ENCODE measurements around the gene TEX13D. TPM values are rescaled to one million over a fixed set of nuclear protein-coding genes. Genes with fewer than 3 reads are reported as not detected.

Gene TEX13D
- total and polyA plus RNA-seq, 2 experiments from 2014 or later = not detected

GRCh38 chrX:124378643-124379042 lies 46.2 kb downstream of the TEX13D start:
- H3K36me3 ChIP-seq (replicated peaks; ENCODE audit: insufficient read depth, low read depth) = no peaks in the 10 kb centered on the region
- no peak overlapping the region for H3K4me3 ChIP-seq
- no peaks in the 10 kb centered on the region for H3K4me1 ChIP-seq (ENCODE audit: insufficient read depth)
- WGBS (ENCODE audit: low lambda C conversion rate, missing lambda C conversion rate) = 68% methylated on average over 4 of the region's 4 CpGs
- no peak for DNase-seq (ENCODE audit: low spot score)
- H3K79me2 ChIP-seq = no peaks in the 10 kb centered on the region
- no peaks in the 10 kb centered on the region for H3K9me3 ChIP-seq (ENCODE audit: low read depth)
- H3K27me3 ChIP-seq = no peaks in the 10 kb centered on the region
- H3K27ac ChIP-seq = no peak overlapping the region
- no peak overlapping the region for H2AFZ ChIP-seq
- no peak for TF ChIP-seq EZH2phosphoT487 (IDR thresholded peaks at IDR 0.05; ENCODE audit: low read depth, severe bottlenecking, unreplicated experiment)
- H4K20me1 ChIP-seq (ENCODE audit: insufficient read depth, poor library complexity, severe bottlenecking) = no peaks in the 10 kb centered on the region
- H3K9me2 ChIP-seq (replicated peaks; ENCODE audit: insufficient read depth) = no peaks in the 10 kb centered on the region
- no peak overlapping the region for H3K4me2 ChIP-seq

GRCh38 chrX:124383354-124383753 lies 50.9 kb downstream of the TEX13D start:
- Histone ChIP-seq H3K4me1 (ENCODE audit: insufficient read depth) (no peaks in the 10 kb centered on the region), H3K27ac (no peak overlapping the region), H3K4me3 (no peak overlapping the region), H4K20me1 (ENCODE audit: insufficient read depth, poor library complexity, severe bottlenecking) (no peaks in the 10 kb centered on the region), H3K79me2 (no peaks in the 10 kb centered on the region), H3K9me3 (ENCODE audit: low read depth) (no peaks in the 10 kb centered on the region), H3K4me2 (no peak overlapping the region), H3K9me2 (replicated peaks; ENCODE audit: insufficient read depth) (no peaks in the 10 kb centered on the region), H3K36me3 (replicated peaks; ENCODE audit: insufficient read depth, low read depth) (no peaks in the 10 kb centered on the region), H2AFZ (no peak overlapping the region), H3K27me3 (no peaks in the 10 kb centered on the region)
- no peak for DNase-seq (ENCODE audit: low spot score)
- TF ChIP-seq CTCF (IDR thresholded peaks at IDR 0.05; ENCODE audit: poor library complexity) (no peak), EZH2 (IDR thresholded peaks at IDR 0.05; ENCODE audit: borderline replicate concordance) (no peak), EZH2phosphoT487 (IDR thresholded peaks at IDR 0.05; ENCODE audit: low read depth, severe bottlenecking, unreplicated experiment) (no peak)
- WGBS (ENCODE audit: low lambda C conversion rate, missing lambda C conversion rate) = 72% methylated on average over 4 of the region's 4 CpGs

GRCh38 chrX:124386401-124386800 lies 53.9 kb downstream of the TEX13D start:
- Histone ChIP-seq H4K20me1 (ENCODE audit: insufficient read depth, poor library complexity, severe bottlenecking) (no peaks in the 10 kb centered on the region), H3K79me2 (no peaks in the 10 kb centered on the region), H3K4me1 (ENCODE audit: insufficient read depth) (no peaks in the 10 kb centered on the region), H3K9me3 (ENCODE audit: low read depth) (no peaks in the 10 kb centered on the region), H3K4me2 (no peak overlapping the region), H3K4me3 (no peak overlapping the region), H3K36me3 (replicated peaks; ENCODE audit: insufficient read depth, low read depth) (no peaks in the 10 kb centered on the region), H2AFZ (no peak overlapping the region), H3K9me2 (replicated peaks; ENCODE audit: insufficient read depth) (no peaks in the 10 kb centered on the region), H3K27me3 (no peaks in the 10 kb centered on the region), H3K27ac (no peak overlapping the region)
- WGBS (ENCODE audit: low lambda C conversion rate, missing lambda C conversion rate) = 71% methylated on average over 6 of the region's 6 CpGs
- TF ChIP-seq EZH2phosphoT487 (IDR thresholded peaks at IDR 0.05; ENCODE audit: low read depth, severe bottlenecking, unreplicated experiment) (no peak), EZH2 (IDR thresholded peaks at IDR 0.05; ENCODE audit: borderline replicate concordance) (no peak), CTCF (IDR thresholded peaks at IDR 0.05; ENCODE audit: poor library complexity) (no peak)
- no peak for DNase-seq (ENCODE audit: low spot score)

Small RNAs within 50 kb of the gene (small RNA-seq; reads per million reads assigned to genes)
- not detected for gene AL022718.1

Other genes with a start within 250 kb of the TEX13D start
- not detected in 2 replicates for gene SH2D1A, start 13.9 kb downstream of the TEX13D start, total RNA-seq
- gene SH2D1A, start 13.9 kb downstream of the TEX13D start, polyA plus RNA-seq = not detected in 2 replicates

Data from hepatocyte (in vitro differentiated cells).